HCEC 1CT (cell line): Measurements from ENCODE around the gene PFDN6.

ENCODE experiments used
- DNase-seq: peaks from one replicate; pipeline ENCODE4 v3.0.0-alpha.2; 2017

PFDN6 gene

GRCh38 chr6:33318426-33319073 lies 29.1 kb downstream of the PFDN6 start:
- no peak for DNase-seq

GRCh38 chr6:33319939-33320314 lies 30.5 kb downstream of the PFDN6 start:
- no peak for DNase-seq

- peak; percentile 89 for DNase-seq
Observed at GRCh38 chr6:33320315-33321181, 31.1 kb downstream of the PFDN6 start.

GRCh38 chr6:33321227-33321626 lies 31.8 kb downstream of the PFDN6 start:
- DNase-seq: no peak

- no peak for DNase-seq
Observed at GRCh38 chr6:33323623-33323948, 34.2 kb downstream of the PFDN6 start.

- DNase-seq: no peak
Observed at GRCh38 chr6:33324125-33324524, 34.7 kb downstream of the PFDN6 start.

- no peak for DNase-seq
Observed at GRCh38 chr6:33329058-33329457, 39.7 kb downstream of the PFDN6 start.

GRCh38 chr6:33330736-33331135 lies 41.3 kb downstream of the PFDN6 start:
- no peak for DNase-seq

GRCh38 chr6:33333666-33334065 lies 44.3 kb downstream of the PFDN6 start:
- no peak for DNase-seq

- no peak for DNase-seq
Observed at GRCh38 chr6:33335916-33336315, 46.5 kb downstream of the PFDN6 start.

- DNase-seq: no peak
Observed at GRCh38 chr6:33336495-33336894, 47.1 kb downstream of the PFDN6 start.

GRCh38 chr6:33339193-33339592 lies 49.8 kb downstream of the PFDN6 start:
- DNase-seq: no peak
